NCI-H1048 (cell line): Measurements from ENCODE around the gene GET4.
"Not testable (repeated sequence)": the region's sequence is repeated elsewhere in the genome, so short reads cannot be mapped to it uniquely, and the experiment has no call there.

ENCODE experiments used
- DNase-seq: peaks from one replicate; lab custom pipeline; 2025; lab: John Stamatoyannopoulos, UW

The GET4 gene

DNA sequence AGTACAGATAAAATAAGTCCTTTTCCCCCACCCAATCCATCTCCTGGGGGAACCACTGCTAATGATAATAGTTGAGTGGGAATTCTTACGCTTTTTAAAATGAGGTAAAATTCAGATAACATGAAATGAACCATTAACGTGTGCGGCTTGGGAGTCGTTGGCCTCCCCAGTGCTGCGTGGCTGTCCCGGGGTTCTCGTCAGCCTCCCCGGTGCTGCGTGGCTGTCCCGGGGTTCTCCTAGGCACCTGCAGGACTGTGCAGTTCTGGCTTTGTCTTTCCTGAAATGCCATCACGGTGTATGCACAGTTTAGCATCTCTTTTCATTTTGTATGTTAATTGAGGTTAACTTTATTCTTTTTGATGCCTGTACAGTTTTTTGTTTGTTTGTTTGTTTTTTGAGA lies 30.6 kb upstream of the GET4 start:
- no peak for DNase-seq

DNA sequence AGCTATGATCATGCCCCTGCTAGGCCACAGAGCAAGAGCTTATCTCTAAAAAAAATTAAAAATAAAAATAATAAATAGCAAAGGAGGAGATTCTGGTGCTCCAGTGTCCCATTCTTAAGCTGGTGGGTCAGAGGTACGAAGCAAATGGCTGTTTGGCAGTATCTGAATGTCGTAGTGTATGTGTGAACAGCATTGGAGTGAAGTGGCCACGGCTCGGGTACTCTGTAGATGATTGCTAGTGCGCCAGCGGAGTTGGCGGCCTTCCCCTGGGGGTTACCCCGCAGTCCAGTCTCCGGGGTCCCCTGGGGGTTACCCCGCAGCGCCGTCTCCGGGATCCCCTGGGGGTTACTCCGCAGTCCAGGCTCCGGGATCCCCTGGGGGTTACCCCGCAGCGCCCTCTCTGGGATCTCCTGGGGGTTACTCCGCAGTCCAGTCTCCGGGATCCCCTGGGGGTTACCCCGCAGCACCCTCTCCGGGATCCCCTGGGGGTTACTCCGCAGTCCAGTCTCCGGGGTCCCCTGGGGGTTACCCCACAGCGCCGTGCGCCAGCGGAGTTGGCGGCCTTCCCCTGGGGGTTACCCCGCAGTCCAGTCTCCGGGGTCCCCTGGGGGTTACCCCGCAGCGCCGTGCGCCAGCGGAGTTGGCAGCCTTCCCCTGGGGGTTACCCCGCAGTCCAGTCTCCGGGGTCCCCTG lies 29.2 kb upstream of the GET4 start:
- not testable (repeated sequence) for DNase-seq

- DNase-seq, result not testable (repeated sequence)
Measured at GRCh38 chr7:847728-848127, 28.6 kb upstream of the GET4 start.

DNA sequence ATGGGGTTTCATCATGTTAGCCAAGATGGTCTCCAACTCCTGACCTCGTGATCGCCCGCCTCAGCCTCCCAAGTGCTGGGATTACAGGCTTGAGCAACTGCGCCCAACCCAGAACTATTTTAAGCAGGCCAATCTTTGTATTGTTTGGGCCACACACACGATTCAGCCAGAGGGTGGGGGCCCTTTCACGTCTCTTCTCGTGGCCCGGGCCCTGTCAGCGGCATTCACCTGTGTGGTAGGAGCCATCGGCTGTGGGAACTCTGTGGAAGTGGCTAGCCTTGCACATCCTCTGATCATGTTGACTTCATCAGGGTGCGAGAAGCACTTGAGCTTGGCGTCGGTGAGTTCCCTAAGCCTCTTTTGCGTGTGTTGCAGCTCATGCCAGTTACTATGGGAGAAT lies 27.2 kb upstream of the GET4 start:
- DNase-seq, result no peak

DNA sequence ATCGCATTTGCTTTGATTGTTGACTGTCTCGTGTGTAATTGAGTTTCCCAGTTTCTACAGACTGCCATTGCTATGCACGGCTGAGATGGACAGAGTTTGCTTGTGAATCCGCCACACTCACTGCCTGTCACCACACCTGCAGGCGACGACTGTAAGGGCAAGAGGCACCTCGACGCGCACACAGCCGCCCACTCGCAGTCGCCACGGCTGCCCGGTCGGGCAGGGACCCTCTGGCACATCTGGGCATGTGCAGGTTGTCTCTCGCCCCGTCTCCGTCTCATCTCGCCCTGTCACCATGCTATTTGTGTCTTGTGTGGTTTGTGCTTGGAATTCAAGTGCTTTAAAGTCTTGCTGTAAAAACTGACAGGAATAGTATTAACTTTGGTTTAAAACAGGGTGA lies 26.6 kb upstream of the GET4 start:
- DNase-seq, result no peak

DNA sequence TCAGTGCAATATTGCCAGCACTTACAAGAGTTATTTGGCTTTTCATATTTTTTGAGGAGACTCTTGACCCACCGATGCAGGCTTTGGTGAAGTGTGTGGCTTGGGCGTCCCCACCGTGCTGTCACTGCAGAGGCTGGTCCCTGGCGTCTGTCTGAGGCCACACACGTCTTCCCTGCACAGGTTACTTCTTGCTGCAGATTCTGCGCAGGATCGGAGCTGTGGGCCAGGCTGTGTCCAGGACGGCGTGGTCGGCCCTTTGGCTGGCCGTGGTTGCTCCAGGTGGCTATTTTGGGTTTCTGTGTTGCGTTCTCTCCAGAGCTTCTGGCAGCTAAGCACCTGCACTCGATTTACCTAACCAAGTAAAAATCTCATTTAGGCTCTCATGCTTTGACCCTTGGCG lies 25.1 kb upstream of the GET4 start:
- no peak for DNase-seq

- DNase-seq, result no peak
Measured at GRCh38 chr7:853366-854117, 22.8 kb upstream of the GET4 start.

- no peak for DNase-seq
Measured at GRCh38 chr7:854118-854775, 22.1 kb upstream of the GET4 start.

- no peak for DNase-seq
Measured at GRCh38 chr7:855686-856369, 20.5 kb upstream of the GET4 start.

DNA sequence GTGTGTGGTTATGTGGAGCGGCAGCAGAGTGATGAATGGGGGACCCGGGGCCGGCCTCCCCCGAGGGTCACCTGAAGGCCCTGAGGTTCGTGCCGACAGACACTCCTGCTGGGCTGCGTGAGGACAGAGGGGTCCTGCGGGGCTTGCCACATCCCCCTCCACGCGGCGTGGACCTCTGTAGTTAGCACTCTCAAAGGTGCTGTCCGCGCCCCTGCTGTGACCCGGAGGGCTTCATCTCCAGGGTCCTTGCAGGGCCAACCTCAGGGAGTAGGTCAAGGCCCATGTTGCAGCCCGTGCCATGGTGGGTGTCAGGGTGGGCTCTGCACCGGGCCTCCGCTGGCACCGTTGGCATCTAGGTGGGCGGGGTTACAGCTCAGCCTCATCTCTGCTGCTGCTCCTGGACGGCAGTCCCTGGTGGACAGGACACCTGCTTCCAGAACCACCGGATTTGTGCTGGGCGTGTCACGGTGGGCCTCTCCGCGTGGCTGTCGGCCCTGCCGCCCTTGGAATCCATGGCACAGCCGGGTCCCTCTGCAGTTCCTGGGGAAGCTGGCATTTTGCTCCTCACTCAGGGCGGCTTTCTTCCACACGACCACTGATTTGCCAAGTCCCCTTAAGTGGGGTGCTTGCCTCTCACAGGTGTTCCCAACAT lies 19.8 kb upstream of the GET4 start:
- DNase-seq, result no peak

DNA sequence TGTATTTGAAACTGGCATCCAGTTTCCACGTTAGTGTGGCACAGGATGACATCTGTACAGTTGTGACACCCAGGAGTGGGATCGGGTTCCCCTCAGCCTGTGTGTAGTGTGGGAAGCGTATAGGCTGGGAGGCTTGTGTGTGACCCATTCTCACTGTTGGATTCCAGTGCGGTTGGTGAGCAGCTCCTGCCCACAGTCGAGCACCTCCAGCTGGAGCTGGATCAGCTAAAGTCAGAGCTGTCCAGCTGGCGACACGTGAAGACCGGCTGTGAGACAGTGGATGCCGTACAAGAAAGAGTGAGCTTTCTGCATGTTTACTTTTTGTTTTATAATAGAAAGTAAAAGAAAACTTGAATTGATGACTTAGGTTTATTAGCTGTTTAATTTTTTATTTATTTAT lies 18.7 kb upstream of the GET4 start:
- no peak for DNase-seq

GRCh38 chr7:859359-860030 lies 16.9 kb upstream of the GET4 start:
- no peak for DNase-seq

- DNase-seq, result no peak
Measured at GRCh38 chr7:860149-860548, 16.2 kb upstream of the GET4 start.

GRCh38 chr7:861222-861621 lies 15.1 kb upstream of the GET4 start:
- DNase-seq, result no peak

GRCh38 chr7:862157-862556 lies 14.2 kb upstream of the GET4 start:
- no peak for DNase-seq

DNA sequence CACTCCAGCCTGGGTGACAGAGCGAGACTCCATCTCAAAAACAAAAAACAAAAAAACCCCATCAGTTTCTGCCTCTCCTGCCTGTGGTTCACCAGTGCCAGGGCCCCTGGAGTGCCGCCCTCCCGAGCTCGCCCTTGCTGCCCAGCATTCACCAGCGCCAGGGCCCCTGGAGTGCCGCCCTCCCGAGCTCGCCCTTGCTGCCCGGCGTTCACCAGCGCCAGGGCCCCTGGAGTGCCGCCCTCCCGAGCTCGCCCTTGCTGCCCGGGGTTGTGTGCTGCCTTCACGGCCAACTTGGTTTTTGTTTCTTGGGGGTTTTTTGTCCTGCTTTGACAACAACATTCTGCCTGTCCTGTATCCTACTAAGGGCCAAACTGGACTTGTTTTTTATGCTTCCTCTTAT lies 13.2 kb upstream of the GET4 start:
- no peak for DNase-seq

DNA sequence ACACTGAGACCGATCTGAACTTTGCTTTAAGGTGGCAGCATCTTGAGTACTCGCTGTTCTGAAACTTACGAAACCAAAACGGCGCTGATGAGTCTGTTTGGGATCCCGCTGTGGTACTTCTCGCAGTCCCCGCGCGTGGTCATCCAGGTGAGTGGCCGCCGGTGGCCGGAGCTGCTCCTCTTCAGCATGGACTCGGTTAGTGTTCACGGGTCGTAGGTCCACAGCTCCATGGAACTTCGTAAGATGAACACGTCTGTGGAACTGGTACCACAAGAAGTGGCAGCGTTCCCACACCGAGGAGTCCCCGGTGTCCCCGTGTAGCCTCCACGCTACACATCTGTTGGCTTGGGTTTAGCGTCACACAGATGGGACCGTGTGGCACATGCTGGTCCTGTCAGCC lies 10.4 kb upstream of the GET4 start:
- DNase-seq, result no peak

GRCh38 chr7:867001-867405 lies 9.4 kb upstream of the GET4 start:
- DNase-seq, result no peak

DNA sequence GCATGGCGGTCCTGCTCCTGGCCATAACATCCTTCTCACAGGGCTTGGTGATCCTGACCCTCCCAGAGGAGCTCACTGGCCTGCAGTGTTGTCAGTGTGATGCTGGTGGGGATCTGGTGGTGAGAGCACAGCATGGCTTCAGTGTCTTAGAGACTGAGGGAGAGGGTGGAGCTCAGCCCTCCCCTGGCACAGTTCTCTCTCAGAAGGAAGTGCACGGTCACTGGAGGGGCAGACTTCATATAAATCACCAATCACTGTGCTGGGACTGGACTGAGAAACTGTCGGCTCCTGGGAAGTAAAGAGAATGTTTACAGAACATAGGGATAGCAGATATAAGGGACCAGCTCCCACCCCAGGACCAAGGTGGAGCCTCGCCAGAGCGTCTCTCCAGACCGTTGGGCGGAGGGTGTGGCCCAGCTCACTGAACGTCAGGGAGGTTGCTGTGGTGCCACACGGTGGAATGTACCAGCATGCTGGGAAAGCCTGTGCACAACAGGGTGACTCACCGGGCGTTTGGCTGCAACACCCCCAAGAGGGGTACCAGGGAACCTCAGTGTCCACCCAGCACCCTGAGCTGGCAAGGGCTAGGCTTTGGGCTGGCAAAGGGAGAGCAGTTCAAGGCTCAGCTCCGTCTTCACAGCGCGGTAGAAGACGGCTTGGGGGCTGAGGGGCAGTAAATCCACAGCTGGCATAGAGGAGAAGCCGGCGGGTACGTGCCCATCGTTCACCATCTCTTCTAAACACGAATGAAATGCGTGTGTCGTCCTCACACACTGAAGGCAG lies 8.8 kb upstream of the GET4 start:
- no peak for DNase-seq

GRCh38 chr7:868189-868486 lies 8.2 kb upstream of the GET4 start:
- no peak for DNase-seq

GRCh38 chr7:869348-869747 lies 7.0 kb upstream of the GET4 start:
- DNase-seq, result no peak
